WI38 (cell line): ENCODE data around the gene HOPX.

Experiments used
- H3K4me3 ChIP-seq: 2 replicates; pipeline ENCODE4 v1.5.1; 2011; ENCODE audit warnings: low read depth, mild to moderate bottlenecking, control low read depth, low read length
- CTCF ChIP-seq: IDR thresholded peaks from 2 replicates; pipeline ENCODE4 v1.5.1; 2012; ENCODE audit warnings: low read depth, mild to moderate bottlenecking, control low read depth, low read length

HOPX gene

GRCh38 chr4:56653461-56654237 lies 27.4 kb downstream of the HOPX start:
- TF ChIP-seq CTCF, result no peak
- H3K4me3 ChIP-seq, result no peak overlapping the region

DNA sequence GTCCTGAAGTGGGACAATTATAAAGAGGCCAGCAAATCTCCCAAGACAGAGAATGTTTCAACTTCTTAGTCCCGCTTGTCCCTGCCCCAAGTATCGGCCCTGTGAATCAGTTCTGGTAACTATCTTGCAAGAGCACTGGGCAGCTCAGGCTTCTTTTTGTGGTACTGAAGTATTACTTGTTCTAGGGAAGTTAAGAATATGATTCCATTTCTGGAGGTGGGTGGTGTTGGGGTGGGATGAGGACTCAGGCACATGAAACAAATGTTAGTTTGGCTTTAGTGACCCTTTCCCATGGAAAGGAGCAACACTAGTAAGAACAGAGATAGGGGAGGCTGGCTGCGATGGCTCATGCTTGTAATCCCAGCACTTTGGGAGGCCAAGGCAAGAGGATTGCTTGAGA lies 28.9 kb downstream of the HOPX start:
- no peak overlapping the region for H3K4me3 ChIP-seq

GRCh38 chr4:56651056-56651350 lies 30.1 kb downstream of the HOPX start:
- no peak for TF ChIP-seq CTCF
- H3K4me3 ChIP-seq, result no peak overlapping the region

More for the DNA sequence above, 28.9 kb downstream of the HOPX start:
- no peak for TF ChIP-seq CTCF

DNA sequence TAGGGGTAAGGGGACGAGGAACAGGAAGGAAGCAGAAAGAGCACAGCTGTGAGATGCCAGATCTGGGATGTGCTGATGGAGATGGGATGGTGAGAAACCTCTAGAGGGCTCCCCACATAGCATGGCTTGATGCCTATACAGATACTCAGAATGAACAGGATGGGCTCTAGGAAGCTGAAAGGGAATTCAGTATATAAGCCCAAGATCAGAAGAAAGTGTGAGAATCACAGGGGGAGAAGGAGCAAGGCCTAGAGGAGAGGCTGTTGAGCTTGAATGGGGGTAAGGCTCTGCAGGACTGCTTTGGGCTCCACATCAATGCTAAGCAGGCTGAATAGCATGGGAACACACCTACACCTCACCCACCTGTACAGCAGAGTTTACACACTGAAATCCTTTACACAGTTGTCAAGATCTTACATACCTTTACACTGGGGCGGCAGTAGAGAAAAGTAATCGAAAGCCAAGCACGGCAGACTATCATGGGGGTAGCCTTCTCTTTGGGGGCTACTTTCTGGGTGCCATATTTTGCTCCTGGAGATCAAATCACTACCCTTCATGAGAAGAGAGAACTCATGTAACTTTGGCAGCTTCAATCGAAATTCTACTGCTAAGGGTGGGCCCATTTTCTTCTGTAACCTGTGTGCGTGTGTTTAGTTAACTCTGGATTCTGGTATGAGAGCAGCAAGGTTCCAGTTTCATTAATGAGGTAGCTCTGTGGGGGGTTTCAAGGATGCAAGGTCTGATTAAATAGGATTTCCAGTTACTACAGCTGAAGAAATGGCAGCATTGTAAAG lies 30.6 kb downstream of the HOPX start:
- no peak for TF ChIP-seq CTCF
- no peak overlapping the region for H3K4me3 ChIP-seq

DNA sequence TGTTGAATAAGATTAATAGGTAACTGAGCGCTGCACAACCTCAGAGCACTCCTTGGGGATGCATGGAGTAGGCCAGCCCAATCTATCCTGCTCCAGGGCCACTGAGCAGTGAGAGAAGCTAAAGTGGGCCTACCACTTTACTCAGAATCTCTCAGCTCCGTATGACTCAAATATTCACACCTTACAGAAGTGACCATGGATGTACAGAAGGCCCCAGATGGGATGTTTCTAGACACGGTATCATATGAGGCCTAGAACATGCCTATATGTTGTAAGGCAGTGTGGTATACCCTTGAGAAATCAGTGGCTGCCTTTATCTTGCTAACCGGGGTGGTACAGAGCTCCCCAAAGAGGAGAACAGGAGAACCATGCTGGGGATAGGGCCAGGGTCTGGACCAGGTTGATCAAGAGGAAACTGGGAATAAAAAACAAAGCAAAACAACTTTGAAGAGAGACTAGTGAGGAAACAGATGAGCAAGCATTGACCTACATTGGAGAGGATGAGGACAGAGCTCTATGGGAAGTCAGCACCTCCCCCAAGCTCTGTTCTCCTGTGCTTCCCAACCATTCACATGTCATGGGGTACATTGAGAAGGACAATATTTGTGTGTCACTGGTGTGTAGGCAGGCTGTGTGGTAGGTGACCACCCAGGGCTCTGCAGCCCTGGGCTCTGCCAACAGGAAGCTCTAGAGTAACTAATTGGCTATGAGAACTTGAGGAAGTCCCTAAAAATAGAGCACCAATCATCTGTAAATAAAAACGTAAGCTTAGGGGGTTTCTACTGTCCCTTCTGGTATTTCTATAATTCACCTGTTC lies 31.4 kb downstream of the HOPX start:
- H3K4me3 ChIP-seq, result no peak overlapping the region
- TF ChIP-seq CTCF, result no peak

DNA sequence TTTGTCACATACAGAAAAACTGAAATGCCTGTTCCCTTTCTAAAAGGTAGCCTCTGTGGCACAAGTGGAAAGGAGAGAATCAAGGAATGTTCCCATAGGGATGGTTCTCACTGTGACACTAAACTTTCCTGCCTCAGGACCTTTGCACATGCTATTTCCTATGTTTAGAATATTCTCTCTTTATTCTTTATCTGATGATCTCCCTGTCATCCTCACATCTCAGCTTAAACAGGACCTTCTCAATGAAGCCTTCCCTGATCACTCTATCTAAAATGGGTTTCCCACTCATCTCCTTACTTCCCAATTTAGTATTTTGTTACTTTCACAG lies 32.3 kb downstream of the HOPX start:
- no peak overlapping the region for H3K4me3 ChIP-seq
- TF ChIP-seq CTCF, result no peak
